AG04449 (cell line): ENCODE data around the gene CLECL1.

ENCODE experiments used
- CTCF ChIA-PET: fragments of 350-600 bp; formaldehyde crosslinking; extraction: SDS; loops from one replicate; lab custom pipeline; 2021; ENCODE audit warnings: antibody characterized with exemption; lab: Yijun Ruan, JAX
- POLR2A ChIA-PET: fragments of 400-600, 350-600 bp; formaldehyde crosslinking; extraction: SDS; loops from one replicate; lab custom pipeline; 2020; ENCODE audit warnings: antibody characterized with exemption, inconsistent platforms; lab: Yijun Ruan, JAX
- DNase-seq: peaks from one replicate; pipeline ENCODE4 v3.0.0-alpha.2; 2010; ENCODE audit warnings: low read depth, low spot score
- H3K4me3 ChIP-seq: 2 replicates; pipeline ENCODE4 v1.5.1; 2011; ENCODE audit warnings: low read depth, mild to moderate bottlenecking, control low read depth, low read length
- TF ChIP-seq, protein P1 (sequence below): IDR thresholded peaks from one replicate; pipeline ENCODE4 v1.5.1; 2011; ENCODE audit warnings: mild to moderate bottlenecking, moderate library complexity, low read length, control low read depth, inconsistent platforms; ENCODE audit not compliant: insufficient read depth; ENCODE audit errors: missing control alignments

The CLECL1 gene

DNA sequence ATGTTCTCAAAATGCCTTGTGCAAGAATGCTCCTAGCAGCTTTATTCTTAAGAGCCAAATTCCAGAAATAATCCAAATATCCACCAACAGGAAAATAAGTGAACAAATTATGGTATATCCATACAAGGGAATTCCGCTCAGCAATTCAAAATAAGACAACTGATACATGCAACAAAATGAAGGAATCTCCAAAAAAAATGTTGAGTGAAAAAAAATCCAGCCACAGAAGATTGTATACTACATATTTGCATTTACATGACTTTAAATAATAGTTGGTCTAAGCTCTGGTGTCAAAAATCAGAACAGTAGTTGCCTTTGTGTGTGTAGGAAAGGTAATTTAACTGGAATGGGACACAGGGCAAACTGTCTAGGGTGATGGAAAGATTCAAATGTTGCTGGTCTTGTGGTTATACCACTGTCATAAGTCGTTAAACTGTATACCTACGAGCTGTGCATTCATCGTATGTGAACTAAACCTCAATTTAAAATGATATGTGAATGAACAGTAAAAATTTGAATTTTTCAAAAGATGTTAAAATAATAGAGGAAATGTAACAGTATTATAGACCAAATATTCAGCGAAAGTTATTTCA, 24.6 kb upstream of the CLECL1 start:
- ChIA-PET POLR2A (no interaction called here), CTCF (interaction anchor here (1.1 to 5.8 kb wide), 4 partner anchors 8 to 382 kb away, joined by 3 to 66 read pairs (median 4); no protein-coding TSS in a partner anchor)
- DNase-seq = no peak
- no peak overlapping the region for H3K4me3 ChIP-seq
- TF ChIP-seq, protein P1, sequence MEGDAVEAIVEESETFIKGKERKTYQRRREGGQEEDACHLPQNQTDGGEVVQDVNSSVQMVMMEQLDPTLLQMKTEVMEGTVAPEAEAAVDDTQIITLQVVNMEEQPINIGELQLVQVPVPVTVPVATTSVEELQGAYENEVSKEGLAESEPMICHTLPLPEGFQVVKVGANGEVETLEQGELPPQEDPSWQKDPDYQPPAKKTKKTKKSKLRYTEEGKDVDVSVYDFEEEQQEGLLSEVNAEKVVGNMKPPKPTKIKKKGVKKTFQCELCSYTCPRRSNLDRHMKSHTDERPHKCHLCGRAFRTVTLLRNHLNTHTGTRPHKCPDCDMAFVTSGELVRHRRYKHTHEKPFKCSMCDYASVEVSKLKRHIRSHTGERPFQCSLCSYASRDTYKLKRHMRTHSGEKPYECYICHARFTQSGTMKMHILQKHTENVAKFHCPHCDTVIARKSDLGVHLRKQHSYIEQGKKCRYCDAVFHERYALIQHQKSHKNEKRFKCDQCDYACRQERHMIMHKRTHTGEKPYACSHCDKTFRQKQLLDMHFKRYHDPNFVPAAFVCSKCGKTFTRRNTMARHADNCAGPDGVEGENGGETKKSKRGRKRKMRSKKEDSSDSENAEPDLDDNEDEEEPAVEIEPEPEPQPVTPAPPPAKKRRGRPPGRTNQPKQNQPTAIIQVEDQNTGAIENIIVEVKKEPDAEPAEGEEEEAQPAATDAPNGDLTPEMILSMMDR = no peak

DNA sequence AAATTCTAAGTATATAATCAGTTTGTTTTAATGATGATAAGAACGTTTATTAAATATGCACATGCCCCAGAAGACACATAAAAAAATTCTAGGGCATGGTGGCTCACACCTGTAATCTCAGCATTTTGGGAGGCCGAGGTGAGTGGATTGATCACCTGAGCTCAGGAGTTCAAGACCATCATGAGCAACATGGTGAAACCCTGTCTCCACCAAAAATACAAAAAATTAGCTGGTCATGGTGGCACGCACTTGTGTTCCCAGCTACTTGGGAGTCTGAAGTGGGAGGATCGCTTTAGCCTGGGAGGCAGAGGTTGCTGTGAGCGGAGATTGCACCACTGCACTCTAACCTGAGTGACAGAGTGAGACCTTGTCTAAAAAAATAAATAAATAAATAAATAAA, 23.8 kb upstream of the CLECL1 start:
- DNase-seq = no peak
- ChIA-PET POLR2A (no interaction called here), CTCF (interaction anchor here (1.1 to 1.7 kb wide), 4 partner anchors 9 to 382 kb away, joined by 3 to 9 read pairs (median 4); no protein-coding TSS in a partner anchor)
- TF ChIP-seq, protein P1 = no peak
- no peak overlapping the region for H3K4me3 ChIP-seq

DNA sequence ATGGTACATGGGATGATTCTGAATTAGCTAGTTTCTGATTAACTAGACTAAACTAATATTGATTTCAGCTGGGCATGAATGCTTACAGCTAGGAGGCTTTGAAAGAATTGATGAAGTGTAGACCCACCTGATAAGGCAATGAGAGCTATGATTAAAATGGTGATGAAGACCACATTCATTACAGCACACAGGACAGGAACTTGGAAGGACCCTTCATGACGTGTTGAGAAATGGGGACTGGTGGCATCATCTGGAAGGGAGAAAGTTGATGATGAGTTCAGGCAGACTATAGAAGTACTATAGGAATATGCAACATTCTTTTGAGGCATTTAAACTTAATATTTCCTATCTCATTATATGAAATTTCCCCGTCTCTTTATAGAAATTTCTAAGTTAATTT, 23.3 kb upstream of the CLECL1 start:
- ChIA-PET CTCF (interaction anchor here (1.1 to 1.7 kb wide), 4 partner anchors 8 to 383 kb away, joined by 3 to 9 read pairs (median 4); no protein-coding TSS in a partner anchor), POLR2A (no interaction called here)
- DNase-seq = no peak
- no peak overlapping the region for H3K4me3 ChIP-seq
- TF ChIP-seq, protein P1 = no peak

DNA sequence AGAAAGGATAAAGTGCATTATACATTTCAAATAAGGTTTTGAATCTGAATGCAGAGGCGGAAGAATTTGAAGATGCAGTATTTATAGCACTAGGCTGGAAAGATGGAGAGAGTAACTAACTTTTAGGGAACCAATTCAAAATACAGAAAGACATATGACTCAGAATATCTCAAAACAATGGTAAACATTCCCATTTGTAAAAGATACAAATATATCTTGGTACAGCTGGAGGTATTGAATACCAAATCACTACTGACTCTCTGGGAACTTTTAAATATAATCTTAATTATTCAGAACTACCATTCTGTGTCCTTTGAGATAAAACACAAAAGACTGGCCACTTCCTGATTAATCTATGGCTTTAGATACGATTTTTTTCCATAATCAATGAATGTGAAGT, 22.7 kb upstream of the CLECL1 start:
- ChIA-PET CTCF (interaction anchor here (1.5 to 2.0 kb wide), 3 partner anchors 7 to 383 kb away, joined by 4 to 9 read pairs (median 5); no protein-coding TSS in a partner anchor), POLR2A (no interaction called here)
- TF ChIP-seq, protein P1 = no peak
- H3K4me3 ChIP-seq = no peak overlapping the region
- no peak for DNase-seq

DNA sequence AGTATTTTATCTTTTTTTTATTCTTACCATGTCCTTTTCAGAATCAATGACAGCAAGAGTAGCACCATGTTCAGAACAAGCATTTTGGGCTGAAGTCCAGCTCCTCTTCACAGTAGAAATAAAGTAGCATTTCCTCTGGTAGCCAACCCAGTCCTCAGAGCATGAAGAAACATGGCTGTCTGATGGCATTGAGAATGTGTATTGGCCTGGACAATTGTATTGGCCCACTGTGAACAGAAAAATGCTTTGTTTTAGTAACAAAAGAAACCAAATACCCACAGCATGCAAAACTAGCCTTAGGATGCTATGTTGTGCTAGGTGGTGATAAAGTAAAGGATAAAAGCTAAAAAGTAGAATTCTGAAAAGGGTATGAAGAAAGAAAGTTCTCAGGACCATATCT, 22.1 kb upstream of the CLECL1 start:
- no peak overlapping the region for H3K4me3 ChIP-seq
- TF ChIP-seq, protein P1 = no peak
- DNase-seq = no peak
- CTCF ChIA-PET = interaction anchor here (1.5 to 2.0 kb wide), 4 partner anchors 11 to 384 kb away, joined by 3 to 9 read pairs (median 6); no protein-coding TSS in a partner anchor
- POLR2A ChIA-PET = no interaction called here

DNA sequence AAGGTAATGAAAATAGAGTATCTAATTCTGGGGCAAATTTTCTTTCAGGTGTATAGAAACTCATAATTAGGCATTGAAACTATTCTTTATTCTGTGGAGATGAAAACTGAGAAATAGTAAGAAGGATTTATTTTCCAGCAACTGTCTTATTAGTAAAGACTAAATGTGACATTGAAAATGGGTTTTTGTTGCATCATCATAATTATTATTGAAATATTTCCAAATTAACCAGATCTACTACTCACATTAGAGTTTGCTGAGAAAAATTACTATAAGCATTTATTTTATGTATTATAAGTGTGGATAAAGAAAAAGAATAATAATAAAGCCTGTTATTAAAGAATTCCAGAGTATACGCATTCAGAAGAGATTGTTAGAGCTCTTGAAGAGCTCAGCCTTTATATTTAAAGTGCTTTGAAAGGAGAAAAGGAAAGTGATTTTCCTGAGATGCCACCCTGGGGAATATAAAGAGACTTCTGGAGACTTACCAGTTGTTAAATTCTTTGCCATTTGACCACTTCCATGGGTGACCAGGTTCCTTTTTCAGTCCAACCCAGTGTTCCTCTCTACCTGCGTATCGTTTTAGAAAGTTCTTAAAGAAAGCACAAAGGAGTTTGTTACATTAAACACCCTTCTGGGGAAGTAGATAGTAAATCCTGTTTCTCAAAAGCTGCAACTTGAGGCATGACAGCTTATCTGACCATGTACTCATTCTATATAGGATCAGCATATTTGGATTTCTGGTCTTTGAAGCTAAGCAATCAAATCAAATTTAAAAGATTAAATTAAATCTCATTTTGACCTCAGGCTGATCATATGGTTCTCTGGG, 21.4 kb upstream of the CLECL1 start:
- H3K4me3 ChIP-seq = no peak overlapping the region
- CTCF ChIA-PET = interaction anchor here (1.5 to 6.8 kb wide), 4 partner anchors 11 to 386 kb away, joined by 3 to 76 read pairs (median 6); no protein-coding TSS in a partner anchor
- POLR2A ChIA-PET = no interaction called here
- DNase-seq = no peak
- TF ChIP-seq, protein P1 = no peak
